GM13977 (cell line): ENCODE results near the gene STAB2.

Source experiments
- DNase-seq: peaks from one replicate; pipeline ENCODE4 v3.0.0; 2012; ENCODE audit warnings: low spot score
- in situ Hi-C: fragments of 300-500 bp; cut with MboI; formaldehyde crosslinking; loops from one replicate; pipeline ENCODE4 v1.12.0; 2022; ENCODE audit warnings: low sequenced_read_pairs, low pct_unique_long_range_greater_than_20kb, mixed read lengths, inconsistent platforms; ENCODE audit not compliant: unreplicated experiment
- TF ChIP-seq, protein P1 (sequence below): IDR thresholded peaks from 2 replicates; pipeline ENCODE4 v1.5.1; 2012; ENCODE audit warnings: mild to moderate bottlenecking, control low read depth; ENCODE audit not compliant: insufficient read depth; ENCODE audit errors: extremely low read depth, missing control alignments

The STAB2 gene

DNA sequence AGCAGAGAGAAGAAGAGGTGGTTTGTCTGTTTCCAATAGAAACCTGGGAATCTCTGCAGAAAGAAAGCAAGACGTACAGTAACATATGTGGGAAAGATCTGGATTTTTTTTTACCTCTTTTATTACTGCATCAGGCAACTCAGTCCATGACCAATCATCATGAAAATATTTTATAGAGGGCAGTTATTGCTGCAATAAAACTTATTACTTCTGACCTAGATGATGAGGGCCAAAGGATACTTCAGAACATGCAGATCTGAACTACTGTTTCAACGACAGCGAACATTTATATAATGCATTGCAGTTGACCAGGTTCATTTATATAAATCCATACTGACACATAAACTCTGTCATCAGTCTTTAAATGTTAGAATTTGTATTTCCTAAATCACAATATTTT, 67.7 kb downstream of the STAB2 start:
- in situ Hi-C loops: no loop called here
- TF ChIP-seq, protein P1, sequence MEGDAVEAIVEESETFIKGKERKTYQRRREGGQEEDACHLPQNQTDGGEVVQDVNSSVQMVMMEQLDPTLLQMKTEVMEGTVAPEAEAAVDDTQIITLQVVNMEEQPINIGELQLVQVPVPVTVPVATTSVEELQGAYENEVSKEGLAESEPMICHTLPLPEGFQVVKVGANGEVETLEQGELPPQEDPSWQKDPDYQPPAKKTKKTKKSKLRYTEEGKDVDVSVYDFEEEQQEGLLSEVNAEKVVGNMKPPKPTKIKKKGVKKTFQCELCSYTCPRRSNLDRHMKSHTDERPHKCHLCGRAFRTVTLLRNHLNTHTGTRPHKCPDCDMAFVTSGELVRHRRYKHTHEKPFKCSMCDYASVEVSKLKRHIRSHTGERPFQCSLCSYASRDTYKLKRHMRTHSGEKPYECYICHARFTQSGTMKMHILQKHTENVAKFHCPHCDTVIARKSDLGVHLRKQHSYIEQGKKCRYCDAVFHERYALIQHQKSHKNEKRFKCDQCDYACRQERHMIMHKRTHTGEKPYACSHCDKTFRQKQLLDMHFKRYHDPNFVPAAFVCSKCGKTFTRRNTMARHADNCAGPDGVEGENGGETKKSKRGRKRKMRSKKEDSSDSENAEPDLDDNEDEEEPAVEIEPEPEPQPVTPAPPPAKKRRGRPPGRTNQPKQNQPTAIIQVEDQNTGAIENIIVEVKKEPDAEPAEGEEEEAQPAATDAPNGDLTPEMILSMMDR: no peak
- no peak for DNase-seq

GRCh38 chr12:103656291-103656690, 69.2 kb downstream of the STAB2 start:
- DNase-seq: no peak
- TF ChIP-seq, protein P1: no peak
- in situ Hi-C loops: no loop called here

DNA sequence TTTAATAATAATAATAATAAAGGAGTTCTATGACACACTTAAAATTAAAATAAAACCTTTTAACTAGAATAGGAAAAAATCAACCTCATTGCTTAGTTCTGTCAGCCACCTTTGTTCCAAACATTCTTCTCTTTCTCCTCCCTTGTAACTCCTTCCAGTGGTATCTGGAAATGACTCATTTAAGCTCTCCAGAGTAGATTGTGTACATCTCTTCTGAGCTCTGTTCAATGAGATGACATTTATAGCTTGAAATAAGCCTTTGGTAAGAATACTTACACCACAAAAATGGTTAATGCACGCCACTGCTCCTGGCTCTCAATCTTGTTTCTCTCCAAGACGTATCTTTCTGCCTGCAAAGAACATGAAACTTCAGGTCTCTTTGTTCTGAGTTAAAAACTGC, 70.3 kb downstream of the STAB2 start:
- in situ Hi-C loops: no loop called here
- TF ChIP-seq, protein P1: no peak
- no peak for DNase-seq

GRCh38 chr12:103664626-103665025, 77.6 kb downstream of the STAB2 start:
- TF ChIP-seq, protein P1: no peak
- DNase-seq: no peak
- in situ Hi-C loops: no loop called here

- TF ChIP-seq, protein P1: no peak
- no peak for DNase-seq
- in situ Hi-C loops: no loop called here
Measured at GRCh38 chr12:103665971-103666370, 78.9 kb downstream of the STAB2 start.

- DNase-seq: no peak
- TF ChIP-seq, protein P1: no peak
- in situ Hi-C loops: no loop called here
Measured at GRCh38 chr12:103667125-103667524, 80.1 kb downstream of the STAB2 start.

- TF ChIP-seq, protein P1: no peak
- in situ Hi-C loops: no loop called here
- DNase-seq: no peak
Measured at GRCh38 chr12:103668520-103668919, 81.4 kb downstream of the STAB2 start.
